Astrocyte (in vitro differentiated cells and primary cell): Measurements from ENCODE around the gene CDC37. TPM values are rescaled to one million over a fixed set of nuclear protein-coding genes. Genes with fewer than 3 reads are reported as not detected.
"Not testable (repeated sequence)": the region's sequence is repeated elsewhere in the genome, so short reads cannot be mapped to it uniquely, and the experiment has no call there.

Experiments used
- DNase-seq: peaks from one replicate; pipeline ENCODE4 v3.0.0-alpha.2; 2010; ENCODE audit warnings: low read depth
- FAIRE-seq: peaks from 2 replicates; lab custom pipeline; 2011; peaks lifted over from hg19 to GRCh38; lab: Jason Lieb, UNC
- H2AFZ ChIP-seq: 2 replicates; pipeline ENCODE4 v1.6.0; 2012; ENCODE audit warnings: low read depth, low read length, inconsistent platforms
- H3K27ac ChIP-seq: 2 replicates; pipeline ENCODE4 v1.5.1; 2011; ENCODE audit warnings: low read depth, low read length, inconsistent platforms
- H3K27me3 ChIP-seq: 2 replicates; pipeline ENCODE4 v1.6.0; 2011; ENCODE audit warnings: low read length, inconsistent platforms; ENCODE audit not compliant: insufficient read depth
- H3K36me3 ChIP-seq: 2 replicates; pipeline ENCODE4 v1.5.1; 2011; ENCODE audit warnings: low read length, inconsistent platforms; ENCODE audit not compliant: insufficient read depth
- H3K4me1 ChIP-seq: 2 replicates; pipeline ENCODE4 v1.5.1; 2011; ENCODE audit warnings: low read length, inconsistent platforms; ENCODE audit not compliant: insufficient read depth
- H3K4me2 ChIP-seq: 2 replicates; pipeline ENCODE4 v1.6.0; 2012; ENCODE audit warnings: low read length, inconsistent platforms
- H3K4me3 ChIP-seq: 2 replicates; pipeline ENCODE4 v1.5.1; 2011; ENCODE audit warnings: low read depth, mild to moderate bottlenecking, low read length, inconsistent platforms; ENCODE audit not compliant: insufficient read depth
- H3K79me2 ChIP-seq: 2 replicates; pipeline ENCODE4 v1.6.0; 2012; ENCODE audit warnings: mild to moderate bottlenecking, low read length, inconsistent platforms; ENCODE audit not compliant: insufficient read depth
- H3K9ac ChIP-seq: 2 replicates; pipeline ENCODE4 v1.6.0; 2012; ENCODE audit warnings: mild to moderate bottlenecking, low read length, inconsistent platforms
- H3K9me3 ChIP-seq: 2 replicates; pipeline ENCODE4 v1.5.1; 2012; ENCODE audit warnings: low read depth, mild to moderate bottlenecking, low read length, inconsistent platforms; ENCODE audit not compliant: insufficient read depth
- H4K20me1 ChIP-seq: 2 replicates; pipeline ENCODE4 v1.6.0; 2012; ENCODE audit warnings: low read length, inconsistent platforms; ENCODE audit not compliant: insufficient read depth
- H3K27ac Mint-ChIP-seq: one replicate; pipeline ENCODE4 v1.8.0; 2021; ENCODE audit warnings: mild to moderate bottlenecking, mixed read lengths; ENCODE audit not compliant: unreplicated experiment
- H3K27me3 Mint-ChIP-seq: one replicate; pipeline ENCODE4 v1.8.0; 2021; ENCODE audit warnings: low read depth, mixed read lengths; ENCODE audit not compliant: unreplicated experiment
- H3K36me3 Mint-ChIP-seq: one replicate; pipeline ENCODE4 v1.8.0; 2021; ENCODE audit warnings: low read depth, mixed read lengths; ENCODE audit not compliant: unreplicated experiment
- H3K4me1 Mint-ChIP-seq: one replicate; pipeline ENCODE4 v1.8.0; 2021; ENCODE audit warnings: low read depth, mixed read lengths; ENCODE audit not compliant: unreplicated experiment
- H3K4me3 Mint-ChIP-seq: one replicate; pipeline ENCODE4 v1.8.0; 2021; ENCODE audit warnings: mild to moderate bottlenecking, moderate library complexity, mixed read lengths; ENCODE audit not compliant: unreplicated experiment
- H3K9me3 Mint-ChIP-seq: one replicate; pipeline ENCODE4 v1.8.0; 2021; ENCODE audit warnings: mild to moderate bottlenecking, mixed read lengths; ENCODE audit not compliant: unreplicated experiment
- EZH2 ChIP-seq: IDR thresholded peaks from 2 replicates; pipeline ENCODE4 v1.6.1; 2012; ENCODE audit warnings: mild to moderate bottlenecking, low read length, inconsistent platforms; ENCODE audit not compliant: insufficient read depth
- total RNA-seq: library from RNA; stranded (reverse); gene quantifications from 2 replicates; pipeline ENCODE4 v1.2.1, GENCODE V29; 2021
- TF ChIP-seq, protein P1 (sequence below): IDR thresholded peaks from 2 replicates; pipeline ENCODE4 v1.5.1; 2011; ENCODE audit warnings: low read depth, mild to moderate bottlenecking, inconsistent platforms, low read length, moderate library complexity; ENCODE audit not compliant: insufficient read depth

The CDC37 gene
- total RNA-seq, 1 donor from 2014 or later = 240 TPM

DNA sequence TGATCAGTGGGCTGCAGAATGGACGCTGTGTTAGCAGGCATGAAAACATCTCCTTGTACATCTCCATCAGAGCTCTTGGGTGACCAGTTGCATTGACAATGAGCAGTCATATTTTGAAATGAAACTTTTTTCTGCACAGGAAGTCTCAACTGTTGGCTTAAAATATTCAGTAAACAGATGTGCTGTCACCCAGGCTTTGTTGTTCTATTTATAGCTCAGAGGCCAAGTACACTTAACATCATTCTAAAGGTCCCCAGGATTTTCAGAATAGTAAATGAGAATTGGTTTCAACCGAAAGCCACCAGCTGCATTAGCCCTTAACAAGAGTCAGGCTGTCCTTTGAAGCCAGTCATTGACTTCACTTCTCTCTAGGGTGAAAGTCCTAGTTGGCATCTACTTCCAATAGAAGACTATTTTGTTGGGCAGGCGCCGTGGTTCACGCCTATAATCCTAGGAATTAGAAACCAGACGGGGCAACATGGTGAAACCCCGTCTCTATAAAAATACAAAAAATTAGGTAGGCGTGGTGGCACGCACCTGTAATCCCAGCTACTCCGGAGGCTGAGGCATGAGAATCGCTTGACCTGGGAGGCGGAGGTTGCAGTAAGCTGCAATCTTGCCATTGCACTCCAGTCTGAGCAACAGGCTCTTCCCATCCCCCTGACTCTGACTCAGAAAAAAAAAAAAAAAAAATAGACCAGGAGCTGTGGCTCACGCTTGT lies 9.1 kb upstream of the CDC37 start:
- Histone ChIP-seq H4K20me1 (peaks cover 7% of the 10 kb centered on the region), H3K4me3 (no peak overlapping the region), H3K36me3 (no peaks in the 10 kb centered on the region), H3K9me3 (peaks cover 3% of the 10 kb centered on the region), H3K9ac (no peak overlapping the region), H3K27ac (no peak overlapping the region), H3K27me3 (peaks cover 5% of the 10 kb centered on the region), H3K79me2 (no peaks in the 10 kb centered on the region), H3K4me1 (peaks cover 17% of the 10 kb centered on the region), H3K4me2 (peak overlapping the region; percentile 15), H2AFZ (no peak overlapping the region)
- Mint-ChIP-seq H3K27me3 (peaks cover 11% of the 10 kb centered on the region), H3K27ac (no peak overlapping the region), H3K4me3 (no peak overlapping the region), H3K4me1 (peaks cover 14% of the 10 kb centered on the region), H3K9me3 (peaks cover 2% of the 10 kb centered on the region), H3K36me3 (no peaks in the 10 kb centered on the region)
- no peak for FAIRE-seq
- TF ChIP-seq EZH2 = no peak
- TF ChIP-seq, protein P1, sequence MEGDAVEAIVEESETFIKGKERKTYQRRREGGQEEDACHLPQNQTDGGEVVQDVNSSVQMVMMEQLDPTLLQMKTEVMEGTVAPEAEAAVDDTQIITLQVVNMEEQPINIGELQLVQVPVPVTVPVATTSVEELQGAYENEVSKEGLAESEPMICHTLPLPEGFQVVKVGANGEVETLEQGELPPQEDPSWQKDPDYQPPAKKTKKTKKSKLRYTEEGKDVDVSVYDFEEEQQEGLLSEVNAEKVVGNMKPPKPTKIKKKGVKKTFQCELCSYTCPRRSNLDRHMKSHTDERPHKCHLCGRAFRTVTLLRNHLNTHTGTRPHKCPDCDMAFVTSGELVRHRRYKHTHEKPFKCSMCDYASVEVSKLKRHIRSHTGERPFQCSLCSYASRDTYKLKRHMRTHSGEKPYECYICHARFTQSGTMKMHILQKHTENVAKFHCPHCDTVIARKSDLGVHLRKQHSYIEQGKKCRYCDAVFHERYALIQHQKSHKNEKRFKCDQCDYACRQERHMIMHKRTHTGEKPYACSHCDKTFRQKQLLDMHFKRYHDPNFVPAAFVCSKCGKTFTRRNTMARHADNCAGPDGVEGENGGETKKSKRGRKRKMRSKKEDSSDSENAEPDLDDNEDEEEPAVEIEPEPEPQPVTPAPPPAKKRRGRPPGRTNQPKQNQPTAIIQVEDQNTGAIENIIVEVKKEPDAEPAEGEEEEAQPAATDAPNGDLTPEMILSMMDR = no peak
- no peak for DNase-seq

DNA sequence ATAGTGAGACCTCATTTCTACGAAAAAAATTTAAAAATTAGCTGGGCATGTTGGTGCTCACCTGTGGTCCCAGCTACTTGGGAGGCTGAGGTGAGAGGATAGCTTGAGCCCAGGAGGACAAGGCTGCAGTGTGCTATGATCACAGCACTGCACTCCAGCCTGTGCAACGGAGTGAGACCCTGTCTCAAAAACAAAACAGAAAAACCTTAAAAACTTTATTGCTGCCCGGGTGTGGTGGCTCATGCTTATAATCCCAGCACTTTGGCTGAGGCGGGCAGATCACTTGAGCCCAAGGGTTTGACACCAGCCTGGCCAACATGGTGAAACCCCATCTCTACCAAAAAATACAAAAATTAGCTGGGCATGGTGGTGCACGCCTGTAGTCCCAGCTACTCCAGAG lies 7.9 kb upstream of the CDC37 start:
- peaks cover 14% of the 10 kb centered on the region for H3K4me1 Mint-ChIP-seq
- not testable (repeated sequence) for H3K79me2 ChIP-seq, H3K9me3 Mint-ChIP-seq

DNA sequence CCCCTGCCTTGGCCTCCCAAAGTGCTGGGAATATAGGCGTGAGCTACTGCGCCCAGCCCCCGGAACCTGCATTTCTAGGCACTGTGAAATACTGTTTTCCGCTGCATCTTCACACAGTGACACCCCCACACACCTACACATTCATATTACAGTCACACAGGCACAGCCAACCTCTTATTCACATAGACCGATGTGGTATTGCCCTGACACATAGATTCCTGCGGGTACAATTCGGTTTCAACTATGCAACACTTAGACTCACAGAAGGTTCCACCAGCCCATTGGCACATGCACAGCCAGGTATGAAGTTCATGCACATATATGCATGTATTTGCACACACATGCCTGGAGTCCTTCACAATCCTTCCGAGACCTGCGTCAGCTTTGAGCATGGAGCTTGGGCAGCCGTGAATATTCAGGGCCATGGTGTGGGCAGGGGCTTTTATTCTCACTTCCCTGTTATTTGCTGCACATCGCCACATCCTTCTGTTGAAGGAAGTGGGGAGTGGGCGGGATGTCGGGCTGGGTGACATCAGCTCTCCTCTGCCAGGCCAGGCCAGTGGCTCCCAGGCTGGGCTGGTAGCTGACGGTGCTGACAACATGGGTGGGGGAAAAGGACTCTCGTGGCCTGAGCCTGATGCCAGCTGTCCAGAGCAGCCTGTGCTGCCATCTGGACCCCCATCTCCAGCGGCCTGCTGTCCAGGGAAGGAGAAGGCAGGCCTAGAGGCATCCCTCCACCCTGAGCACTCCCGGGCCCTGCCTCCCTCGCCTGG lies 5.4 kb upstream of the CDC37 start:
- Histone ChIP-seq H3K27ac (no peak overlapping the region), H3K79me2 (no peaks in the 10 kb centered on the region), H3K9me3 (no peaks in the 10 kb centered on the region), H3K4me3 (no peak overlapping the region), H3K4me1 (peaks cover 18% of the 10 kb centered on the region), H3K27me3 (peaks cover 2% of the 10 kb centered on the region), H2AFZ (peak overlapping the region; percentile 42), H3K9ac (no peak overlapping the region), H3K36me3 (no peaks in the 10 kb centered on the region), H3K4me2 (peak overlapping the region; percentile 9), H4K20me1 (no peaks in the 10 kb centered on the region)
- peak overlapping the region; percentile 34 for H3K4me3 Mint-ChIP-seq
- peaks cover 12% of the 10 kb centered on the region for H3K27me3 Mint-ChIP-seq
- H3K9me3 Mint-ChIP-seq = peaks cover 2% of the 10 kb centered on the region
- TF ChIP-seq EZH2 = no peak
- TF ChIP-seq, protein P1 = no peak
- DNase-seq (no peak), FAIRE-seq (no peak)
- H3K4me1 Mint-ChIP-seq = peaks cover 11% of the 10 kb centered on the region
- no peaks in the 10 kb centered on the region for H3K36me3 Mint-ChIP-seq
- H3K27ac Mint-ChIP-seq = no peak overlapping the region

More for the DNA sequence above, 7.9 kb upstream of the CDC37 start:
- peaks cover 11% of the 10 kb centered on the region for H3K27me3 Mint-ChIP-seq
- not testable (repeated sequence) for DNase-seq, H3K4me3 Mint-ChIP-seq, H3K27me3 ChIP-seq, H3K27ac Mint-ChIP-seq, FAIRE-seq, H3K4me2 ChIP-seq, H2AFZ ChIP-seq, H3K36me3 Mint-ChIP-seq, H3K9ac ChIP-seq, H3K36me3 ChIP-seq, H3K9me3 ChIP-seq, H4K20me1 ChIP-seq, H3K27ac ChIP-seq, H3K4me3 ChIP-seq
- peaks cover 15% of the 10 kb centered on the region for H3K4me1 ChIP-seq
